Measurements from ENCODE around the gene ST3GAL4. TPM values are rescaled to one million over a fixed set of nuclear protein-coding genes. Genes with fewer than 3 reads are reported as not detected.

The ST3GAL4 gene
- total RNA-seq, 1 experiment from 2014 or later = 13.6 TPM

DNA sequence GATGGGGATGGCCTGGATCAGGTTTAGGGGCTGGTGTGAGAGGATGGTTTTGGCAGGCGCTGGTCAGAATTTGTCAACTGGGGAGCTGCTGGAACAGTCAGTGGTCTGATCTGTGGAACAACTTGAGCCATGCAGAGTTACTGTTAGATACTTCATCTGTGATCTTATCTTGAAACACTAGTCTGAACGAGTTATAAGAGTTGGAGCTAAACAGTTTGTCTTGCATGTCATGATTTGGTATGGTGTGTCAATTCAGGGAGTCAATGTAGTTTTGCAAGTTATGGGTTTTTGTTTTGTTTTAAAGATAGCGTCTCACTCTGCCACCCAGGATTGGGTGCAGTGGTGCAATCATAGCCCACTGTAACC, 54.1 kb downstream of the ST3GAL4 start:
- H3K79me1 ChIP-seq (ENCODE audit: insufficient read depth, low read depth, low read length, poor library complexity, severe bottlenecking) = no peaks in the 10 kb centered on the region
- DNase-seq = no peak
- no peak overlapping the region for H3K9ac ChIP-seq (ENCODE audit: extremely low read depth, insufficient read length, low read length)
- H3K23ac ChIP-seq (ENCODE audit: insufficient read length, low read depth, low read length) = no peak overlapping the region
- peak overlapping the region in 1 of 3 experiments; percentile 9; a peak in 1 of 7 replicates for H3K27ac Mint-ChIP-seq
- peaks cover 11 to 21% (median 20%) of the 10 kb centered on the region in 3 experiments for H3K36me3 Mint-ChIP-seq (ENCODE audit: insufficient read depth in 1 of 3, low read depth in 3 of 3)
- no peak overlapping the region for H4K5ac ChIP-seq (ENCODE audit: insufficient read length, low read depth, low read length)
- H2BK12ac ChIP-seq (ENCODE audit: insufficient read length, low read depth, low read length) = no peak overlapping the region
- no peaks in the 10 kb centered on the region for H3K27me3 ChIP-seq (ENCODE audit: insufficient read depth, low read length)
- no peak overlapping the region for H3K18ac ChIP-seq (ENCODE audit: insufficient read length, low read depth, low read length)
- H4K20me1 ChIP-seq (ENCODE audit: control insufficient read depth, insufficient read depth, insufficient read length) = no peaks in the 10 kb centered on the region
- TF ChIP-seq, protein P1, sequence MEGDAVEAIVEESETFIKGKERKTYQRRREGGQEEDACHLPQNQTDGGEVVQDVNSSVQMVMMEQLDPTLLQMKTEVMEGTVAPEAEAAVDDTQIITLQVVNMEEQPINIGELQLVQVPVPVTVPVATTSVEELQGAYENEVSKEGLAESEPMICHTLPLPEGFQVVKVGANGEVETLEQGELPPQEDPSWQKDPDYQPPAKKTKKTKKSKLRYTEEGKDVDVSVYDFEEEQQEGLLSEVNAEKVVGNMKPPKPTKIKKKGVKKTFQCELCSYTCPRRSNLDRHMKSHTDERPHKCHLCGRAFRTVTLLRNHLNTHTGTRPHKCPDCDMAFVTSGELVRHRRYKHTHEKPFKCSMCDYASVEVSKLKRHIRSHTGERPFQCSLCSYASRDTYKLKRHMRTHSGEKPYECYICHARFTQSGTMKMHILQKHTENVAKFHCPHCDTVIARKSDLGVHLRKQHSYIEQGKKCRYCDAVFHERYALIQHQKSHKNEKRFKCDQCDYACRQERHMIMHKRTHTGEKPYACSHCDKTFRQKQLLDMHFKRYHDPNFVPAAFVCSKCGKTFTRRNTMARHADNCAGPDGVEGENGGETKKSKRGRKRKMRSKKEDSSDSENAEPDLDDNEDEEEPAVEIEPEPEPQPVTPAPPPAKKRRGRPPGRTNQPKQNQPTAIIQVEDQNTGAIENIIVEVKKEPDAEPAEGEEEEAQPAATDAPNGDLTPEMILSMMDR (conservative IDR thresholded peaks at IDR 0.05) = no peak
- no peak overlapping the region for H3K27ac ChIP-seq (ENCODE audit: insufficient read length, low read depth, low read length)
- peaks cover 10 to 14% of the 10 kb centered on the region in 2 experiments for H3K4me1 Mint-ChIP-seq
- no peak overlapping the region for H4K91ac ChIP-seq (ENCODE audit: insufficient read length, low read depth, low read length)
- H3T11ph ChIP-seq (ENCODE audit: low read length) = no peak overlapping the region
- H3K4ac ChIP-seq (ENCODE audit: low read depth, low read length) = no peak overlapping the region
- H3K14ac ChIP-seq (ENCODE audit: insufficient read depth, low read length) = no peak overlapping the region
- H3K4me1 ChIP-seq (ENCODE audit: insufficient read depth, low read length) = no peaks in the 10 kb centered on the region
- no peak overlapping the region for H2BK120ac ChIP-seq (ENCODE audit: low read depth, low read length, poor library complexity, severe bottlenecking)
- H2BK20ac ChIP-seq (ENCODE audit: low read depth, low read length, poor library complexity, severe bottlenecking) = no peak overlapping the region
- no peaks in the 10 kb centered on the region; a peak in 1 of 5 replicates for H3K9me3 Mint-ChIP-seq
- H3K27me3 Mint-ChIP-seq (ENCODE audit: low read depth) = no peaks in the 10 kb centered on the region; the same call in 1 of the 2 replicates
- H3K9me3 ChIP-seq (ENCODE audit: control insufficient read depth, low read depth, low read length) = no peaks in the 10 kb centered on the region
- H3K4me3 Mint-ChIP-seq = no peak overlapping the region
- no peak overlapping the region for H2BK15ac ChIP-seq (ENCODE audit: low read depth, low read length)
- no peaks in the 10 kb centered on the region for H3K79me2 ChIP-seq (ENCODE audit: insufficient read depth, low read length)
- H2AFZ ChIP-seq (ENCODE audit: low read length) = no peak overlapping the region
- H3K23me2 ChIP-seq (ENCODE audit: insufficient read length, low read depth, low read length, poor library complexity, severe bottlenecking) = no peaks in the 10 kb centered on the region
- no peak overlapping the region for H3K56ac ChIP-seq (ENCODE audit: insufficient read length, low read depth, low read length)
- H4K8ac ChIP-seq (replicated peaks; ENCODE audit: insufficient read length, low read depth, low read length) = no peak overlapping the region
- H2AK5ac ChIP-seq (ENCODE audit: insufficient read length, low read length) = no peak overlapping the region
- no peak overlapping the region for H3K4me2 ChIP-seq (ENCODE audit: insufficient read depth, insufficient read length, low read length)
- no CpG with 5 or more reads among the region's 3 CpGs for WGBS (ENCODE audit: extremely low coverage, insufficient read length, low lambda C conversion rate)
- H2BK5ac ChIP-seq (ENCODE audit: insufficient read length, low read length) = no peak overlapping the region

All from H9 (cell line).